Measurements from ENCODE around the gene ADARB2. TPM values are rescaled to one million over a fixed set of nuclear protein-coding genes. Genes with fewer than 3 reads are reported as not detected.
A peak's percentile ranks its signal among the peaks of the same experiment; 100 is the strongest.
"Not testable (repeated sequence)": the region's sequence is repeated elsewhere in the genome, so short reads cannot be mapped to it uniquely, and the experiment has no call there.

ADARB2 gene
- total and polyA plus RNA-seq, 3 experiments from 2014 or later: not detected

DNA sequence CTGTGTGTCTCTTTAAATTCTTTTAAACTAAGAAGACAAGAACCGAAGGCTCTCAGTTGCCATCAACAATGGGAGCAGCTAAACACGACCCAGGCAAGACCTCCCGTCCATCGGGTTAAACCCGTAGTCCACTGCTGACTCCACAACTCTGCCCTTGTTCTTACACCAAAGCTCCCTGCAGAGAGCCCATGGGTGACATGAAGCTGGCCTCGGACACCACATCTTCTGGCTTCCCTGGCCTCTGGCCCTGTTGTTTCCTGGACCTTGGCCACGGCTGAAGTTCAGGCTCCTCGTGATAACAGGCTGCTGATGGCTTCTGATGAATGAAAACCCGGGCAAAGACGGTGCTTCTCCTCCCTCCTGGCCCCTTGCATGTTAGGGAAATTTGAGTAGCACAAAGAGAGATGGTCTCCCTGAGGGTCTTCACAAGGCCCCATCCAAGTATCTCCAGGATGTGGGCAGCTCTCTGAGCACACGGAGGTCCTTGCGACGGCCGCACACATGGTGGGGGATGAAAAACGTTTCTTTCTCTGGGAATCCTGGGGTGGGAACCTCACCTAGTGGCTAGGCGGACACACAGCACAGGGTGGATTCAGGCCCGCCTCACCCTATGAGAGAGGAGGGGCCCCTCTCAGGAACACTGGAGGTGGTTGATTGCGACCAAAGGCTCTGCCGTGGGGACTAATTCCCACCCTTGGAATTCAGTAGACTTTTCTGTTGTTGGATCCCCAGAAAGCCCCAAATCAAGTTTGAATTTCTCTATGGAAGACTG, 271.1 kb downstream of the ADARB2 start:
- Mint-ChIP-seq H3K27ac (no peak overlapping the region), H3K27me3 (peaks cover 0 to 3% of the 10 kb centered on the region in 2 donors), H3K36me3 (no peaks in the 10 kb centered on the region), H3K4me3 (no peak overlapping the region), H3K9me3 (no peaks in the 10 kb centered on the region), H3K4me1 (no peaks in the 10 kb centered on the region)
- no peaks in the 10 kb centered on the region for H3K36me3 ChIP-seq (ENCODE audit: insufficient read depth, low read length)
- H3K4me3 ChIP-seq (ENCODE audit: low read length): no peak overlapping the region
- DNase-seq: no peak
- ChIA-PET POLR2A (no interaction called here), CTCF (no interaction called here)
- H3K9me3 ChIP-seq (ENCODE audit: low read length): no peaks in the 10 kb centered on the region
- no peak overlapping the region for H3K27ac ChIP-seq (ENCODE audit: low read depth, low read length)
- no peaks in the 10 kb centered on the region for H3K4me1 ChIP-seq (ENCODE audit: insufficient read depth, low read length)
- H3K27me3 ChIP-seq (ENCODE audit: insufficient read depth, low read length, poor library complexity, severe bottlenecking): no peaks in the 10 kb centered on the region

DNA sequence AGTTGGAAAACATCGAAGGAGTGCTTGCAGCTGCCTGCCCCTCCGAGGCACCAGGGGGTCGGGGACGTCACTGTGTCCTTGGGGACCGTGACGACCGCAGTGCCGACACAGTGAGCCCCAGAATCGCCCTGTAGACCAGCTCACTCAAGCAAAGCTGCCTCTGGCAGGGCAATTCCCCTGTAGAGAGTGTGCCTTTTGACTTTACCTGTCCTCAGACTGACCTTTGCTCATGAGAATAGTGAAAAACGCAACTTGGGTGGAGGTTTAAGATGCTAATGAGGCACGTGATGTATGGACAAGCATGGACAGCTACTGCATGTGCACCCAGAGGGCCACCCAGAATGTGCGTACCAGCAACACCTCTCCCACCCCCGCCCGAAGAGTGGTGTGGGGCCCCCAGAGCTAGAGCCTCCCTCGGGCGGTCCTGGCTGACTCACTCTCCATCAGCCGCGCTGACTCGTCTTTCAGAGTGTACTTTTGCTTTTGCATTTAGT, 271.9 kb downstream of the ADARB2 start:
- no peak for DNase-seq
- H3K27ac Mint-ChIP-seq: no peak overlapping the region
- H3K27ac ChIP-seq (ENCODE audit: low read depth, low read length): no peak overlapping the region
- H3K9me3 ChIP-seq (ENCODE audit: low read length): no peaks in the 10 kb centered on the region
- no peaks in the 10 kb centered on the region for H3K27me3 ChIP-seq (ENCODE audit: insufficient read depth, low read length, poor library complexity, severe bottlenecking)
- H3K36me3 ChIP-seq (ENCODE audit: insufficient read depth, low read length): no peaks in the 10 kb centered on the region
- CTCF ChIA-PET: no interaction called here
- H3K9me3 Mint-ChIP-seq: no peaks in the 10 kb centered on the region
- H3K27me3 Mint-ChIP-seq: peaks cover 0 to 3% of the 10 kb centered on the region in 2 donors
- H3K4me3 Mint-ChIP-seq: no peak overlapping the region
- POLR2A ChIA-PET: no interaction called here
- H3K4me1 Mint-ChIP-seq: no peaks in the 10 kb centered on the region
- H3K4me3 ChIP-seq (ENCODE audit: low read length): no peak overlapping the region
- no peaks in the 10 kb centered on the region for H3K4me1 ChIP-seq (ENCODE audit: insufficient read depth, low read length)
- no peaks in the 10 kb centered on the region for H3K36me3 Mint-ChIP-seq

DNA sequence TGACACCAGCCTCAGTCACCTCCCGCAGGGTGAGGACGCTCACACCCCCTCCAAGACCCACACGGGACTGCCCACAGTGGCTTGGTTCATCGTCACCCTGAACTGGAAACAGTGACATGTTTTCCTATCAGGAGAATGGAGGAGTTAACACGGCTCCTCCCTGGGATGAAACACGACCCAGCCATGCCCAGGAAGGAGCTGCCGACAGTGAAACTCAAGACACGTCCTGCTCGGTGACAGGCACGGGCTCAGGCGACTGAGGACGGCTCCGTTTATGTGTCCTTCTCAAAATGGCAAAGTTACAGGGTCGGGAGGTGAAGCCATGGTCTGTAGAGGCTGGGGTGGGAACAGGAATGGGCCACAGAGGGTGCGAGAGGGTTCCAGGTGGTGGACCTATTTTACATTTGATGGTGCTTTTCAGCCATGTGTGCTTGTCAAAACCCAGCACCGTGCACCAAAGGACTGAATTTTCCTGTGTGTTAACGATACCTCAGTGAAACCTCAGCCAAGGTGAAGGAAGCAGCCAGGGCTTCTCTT, 272.4 kb downstream of the ADARB2 start:
- H3K27me3 Mint-ChIP-seq: peaks cover 0 to 3% of the 10 kb centered on the region in 2 donors
- H3K27ac Mint-ChIP-seq: no peak overlapping the region
- Histone ChIP-seq H3K27ac (ENCODE audit: low read depth, low read length) (no peak overlapping the region), H3K4me1 (ENCODE audit: insufficient read depth, low read length) (no peaks in the 10 kb centered on the region), H3K27me3 (ENCODE audit: insufficient read depth, low read length, poor library complexity, severe bottlenecking) (no peaks in the 10 kb centered on the region), H3K9me3 (ENCODE audit: low read length) (no peaks in the 10 kb centered on the region), H3K36me3 (ENCODE audit: insufficient read depth, low read length) (no peaks in the 10 kb centered on the region), H3K4me3 (ENCODE audit: low read length) (no peak overlapping the region)
- DNase-seq: no peak
- ChIA-PET CTCF (no interaction called here), POLR2A (no interaction called here)
- H3K9me3 Mint-ChIP-seq: no peaks in the 10 kb centered on the region
- no peak overlapping the region for H3K4me3 Mint-ChIP-seq
- H3K4me1 Mint-ChIP-seq: no peaks in the 10 kb centered on the region
- H3K36me3 Mint-ChIP-seq: no peaks in the 10 kb centered on the region

DNA sequence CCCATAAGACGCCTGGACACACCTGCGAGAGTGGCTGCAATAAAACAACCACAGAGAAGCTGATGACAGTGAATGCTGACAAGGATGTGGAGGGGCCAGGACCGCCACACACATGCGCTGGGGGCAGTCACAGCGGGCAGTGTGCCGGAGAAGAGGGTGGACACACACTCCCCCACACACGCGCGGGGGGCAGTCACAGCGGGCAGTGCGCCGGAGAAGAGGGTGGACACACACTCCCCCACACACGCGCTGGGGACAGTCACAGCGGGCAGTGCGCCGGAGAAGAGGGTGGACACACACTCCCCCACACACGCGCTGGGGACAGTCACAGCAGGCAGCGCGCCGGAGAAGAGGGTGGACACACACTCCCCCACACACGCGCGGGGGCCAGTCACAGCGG, 273.4 kb downstream of the ADARB2 start:
- H3K4me3 ChIP-seq (ENCODE audit: low read length); CTCF ChIA-PET; H3K9me3 ChIP-seq (ENCODE audit: low read length); H3K36me3 ChIP-seq (ENCODE audit: insufficient read depth, low read length); H3K4me1 ChIP-seq (ENCODE audit: insufficient read depth, low read length); H3K27me3 ChIP-seq (ENCODE audit: insufficient read depth, low read length, poor library complexity, severe bottlenecking); DNase-seq; H3K9me3 Mint-ChIP-seq; H3K4me3 Mint-ChIP-seq; H3K27ac Mint-ChIP-seq; H3K27me3 Mint-ChIP-seq; H3K36me3 Mint-ChIP-seq; H3K4me1 Mint-ChIP-seq; H3K27ac ChIP-seq (ENCODE audit: low read depth, low read length); POLR2A ChIA-PET: not testable (repeated sequence)

DNA sequence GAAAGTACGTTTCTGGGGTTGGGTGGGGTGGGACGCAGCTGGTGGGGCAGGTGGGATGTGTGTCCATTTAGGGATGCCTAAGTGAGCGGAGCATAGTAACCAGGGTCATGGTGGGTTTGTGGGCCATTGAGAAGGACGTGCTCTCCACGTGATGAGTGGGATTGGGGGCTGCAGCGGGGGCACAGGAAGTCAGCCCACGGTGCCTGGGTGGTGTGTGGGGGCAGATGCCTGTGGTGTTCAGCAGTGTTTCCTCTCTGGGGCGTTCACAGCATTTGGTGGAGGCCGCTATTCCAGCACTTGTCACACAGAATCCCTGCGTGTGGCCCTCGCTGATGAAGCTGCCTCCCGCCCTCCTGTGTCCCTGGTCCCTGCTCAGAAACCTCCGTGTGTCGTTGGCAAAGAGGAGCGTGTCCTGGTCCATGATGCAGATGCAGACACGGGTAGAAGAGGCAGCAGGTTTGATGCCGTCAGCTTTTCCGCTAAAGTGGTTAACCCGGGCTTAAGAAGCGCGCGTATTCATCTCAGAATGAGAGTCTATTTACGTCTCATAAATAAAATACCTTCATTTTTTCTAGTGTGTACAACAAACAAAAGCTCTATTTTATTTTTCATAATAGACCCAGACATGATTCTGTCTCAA, 274.2 kb downstream of the ADARB2 start:
- Mint-ChIP-seq H3K27me3 (peaks cover 0 to 3% of the 10 kb centered on the region in 2 donors), H3K9me3 (no peaks in the 10 kb centered on the region), H3K4me1 (no peaks in the 10 kb centered on the region), H3K4me3 (peak overlapping the region in 1 of 7 donors; percentile 15), H3K27ac (no peak overlapping the region), H3K36me3 (no peaks in the 10 kb centered on the region)
- H3K4me1 ChIP-seq (ENCODE audit: insufficient read depth, low read length): no peaks in the 10 kb centered on the region
- no peak for DNase-seq
- H3K27me3 ChIP-seq (ENCODE audit: insufficient read depth, low read length, poor library complexity, severe bottlenecking): no peaks in the 10 kb centered on the region
- H3K36me3 ChIP-seq (ENCODE audit: insufficient read depth, low read length): no peaks in the 10 kb centered on the region
- ChIA-PET POLR2A (no interaction called here), CTCF (no interaction called here)
- H3K27ac ChIP-seq (ENCODE audit: low read depth, low read length): no peak overlapping the region
- no peaks in the 10 kb centered on the region for H3K9me3 ChIP-seq (ENCODE audit: low read length)
- no peak overlapping the region for H3K4me3 ChIP-seq (ENCODE audit: low read length)

DNA sequence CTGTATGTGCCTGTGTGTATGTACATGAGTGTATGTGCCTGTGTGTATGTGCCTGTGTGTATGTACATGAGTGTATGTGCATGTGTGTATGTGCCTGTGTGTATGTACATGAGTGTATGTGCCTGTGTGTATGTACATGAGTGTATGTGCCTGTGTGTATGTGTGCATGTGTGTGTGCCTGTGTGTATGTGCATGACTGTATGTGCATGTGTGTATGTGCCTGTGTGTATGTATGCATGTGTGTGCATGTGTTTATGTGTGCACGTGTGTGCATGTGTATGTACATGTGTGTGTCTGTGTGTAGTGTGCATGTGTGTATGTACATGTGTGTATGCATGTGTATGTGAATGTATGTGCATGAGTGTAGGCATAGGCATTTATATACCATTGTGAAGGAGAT, 274.8 kb downstream of the ADARB2 start:
- ChIA-PET CTCF (no interaction called here), POLR2A (no interaction called here)
- H3K4me3 Mint-ChIP-seq: no peak overlapping the region
- H3K27ac ChIP-seq (ENCODE audit: low read depth, low read length): no peak overlapping the region
- H3K27me3 ChIP-seq (ENCODE audit: insufficient read depth, low read length, poor library complexity, severe bottlenecking): no peaks in the 10 kb centered on the region
- H3K27ac Mint-ChIP-seq: no peak overlapping the region
- DNase-seq: no peak
- H3K9me3 ChIP-seq (ENCODE audit: low read length): no peaks in the 10 kb centered on the region
- H3K36me3 Mint-ChIP-seq: no peaks in the 10 kb centered on the region
- H3K36me3 ChIP-seq (ENCODE audit: insufficient read depth, low read length): no peaks in the 10 kb centered on the region
- H3K4me1 Mint-ChIP-seq: no peaks in the 10 kb centered on the region
- H3K4me1 ChIP-seq (ENCODE audit: insufficient read depth, low read length): no peaks in the 10 kb centered on the region
- peaks cover 0 to 3% of the 10 kb centered on the region in 2 donors for H3K27me3 Mint-ChIP-seq
- H3K4me3 ChIP-seq (ENCODE audit: low read length): no peak overlapping the region
- H3K9me3 Mint-ChIP-seq: no peaks in the 10 kb centered on the region

DNA sequence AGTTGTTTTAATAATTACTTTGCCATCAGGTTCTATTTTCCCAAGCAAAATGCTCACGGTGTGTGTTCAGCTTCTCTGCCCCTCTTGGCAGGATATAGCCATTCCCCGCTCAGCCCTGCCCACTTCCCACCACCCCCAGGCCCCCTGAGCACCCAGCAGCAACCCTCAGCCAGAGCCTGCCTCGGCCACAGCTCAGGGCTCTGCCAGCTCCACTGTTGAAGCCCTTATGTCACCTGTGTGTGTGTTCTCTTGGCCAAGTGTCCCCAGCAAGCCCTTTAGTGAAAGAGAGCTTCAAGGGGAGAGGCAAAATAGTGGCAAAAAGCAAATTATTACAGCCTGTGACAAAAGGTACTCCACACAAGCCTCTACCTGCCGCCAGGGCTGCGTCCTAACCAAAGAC, 275.3 kb downstream of the ADARB2 start:
- Histone ChIP-seq H3K36me3 (ENCODE audit: insufficient read depth, low read length) (no peaks in the 10 kb centered on the region), H3K27ac (ENCODE audit: low read depth, low read length) (no peak overlapping the region), H3K27me3 (ENCODE audit: insufficient read depth, low read length, poor library complexity, severe bottlenecking) (no peaks in the 10 kb centered on the region), H3K4me3 (ENCODE audit: low read length) (no peak overlapping the region), H3K4me1 (ENCODE audit: insufficient read depth, low read length) (no peaks in the 10 kb centered on the region), H3K9me3 (ENCODE audit: low read length) (no peaks in the 10 kb centered on the region)
- CTCF ChIA-PET: no interaction called here
- Mint-ChIP-seq H3K27ac (no peak overlapping the region), H3K4me3 (no peak overlapping the region), H3K27me3 (peaks cover 0 to 3% of the 10 kb centered on the region in 2 donors), H3K9me3 (no peaks in the 10 kb centered on the region), H3K4me1 (no peaks in the 10 kb centered on the region), H3K36me3 (no peaks in the 10 kb centered on the region)
- no peak for DNase-seq
- POLR2A ChIA-PET: no interaction called here

DNA sequence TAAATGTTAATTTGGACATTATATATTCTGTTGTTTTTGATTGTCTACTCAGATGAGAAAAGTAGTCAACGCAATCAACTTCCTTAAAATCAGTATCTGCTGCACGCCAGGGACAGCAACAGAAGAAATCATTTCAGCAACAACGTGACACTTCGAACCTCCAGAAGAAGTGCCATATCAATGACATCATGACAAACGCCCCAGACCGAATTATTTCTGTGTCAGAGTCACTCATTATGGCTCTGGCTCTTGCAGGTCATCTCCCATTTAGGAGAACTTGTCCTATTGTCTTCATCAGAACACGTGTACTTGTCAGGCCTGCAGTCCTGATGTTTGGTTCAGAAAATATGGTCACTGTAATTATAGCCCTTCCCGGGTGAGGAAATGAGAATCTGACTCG, 276.3 kb downstream of the ADARB2 start:
- no peaks in the 10 kb centered on the region for H3K9me3 Mint-ChIP-seq
- CTCF ChIA-PET: no interaction called here
- POLR2A ChIA-PET: no interaction called here

More for the DNA sequence above, 276.3 kb downstream of the ADARB2 start:
- no peak overlapping the region for H3K4me3 ChIP-seq (ENCODE audit: low read length)
- H3K9me3 ChIP-seq (ENCODE audit: low read length): no peaks in the 10 kb centered on the region
- Mint-ChIP-seq H3K4me3 (no peak overlapping the region), H3K36me3 (no peaks in the 10 kb centered on the region), H3K27ac (no peak overlapping the region), H3K27me3 (peaks cover 0 to 3% of the 10 kb centered on the region in 2 donors), H3K4me1 (no peaks in the 10 kb centered on the region)
- no peaks in the 10 kb centered on the region for H3K36me3 ChIP-seq (ENCODE audit: insufficient read depth, low read length)
- H3K27me3 ChIP-seq (ENCODE audit: insufficient read depth, low read length, poor library complexity, severe bottlenecking): no peaks in the 10 kb centered on the region
- H3K4me1 ChIP-seq (ENCODE audit: insufficient read depth, low read length): no peaks in the 10 kb centered on the region
- no peak for DNase-seq
- no peak overlapping the region for H3K27ac ChIP-seq (ENCODE audit: low read depth, low read length)
